SK-N-SH (cell line): Measurements from ENCODE around the gene TAOK1.

Experiments used
- CTCF ChIP-seq: fragments of 200-600 bp; sonication (generic); IDR thresholded peaks from 2 replicates; pipeline ENCODE4 v1.6.1; 2017; ENCODE audit warnings: antibody characterized with exemption, mild to moderate bottlenecking, moderate library complexity
- EP300 ChIP-seq, 2 experiments: IDR thresholded peaks; 2 replicates each; pipeline versions ENCODE4 v1.4.0 to v1.6.1; 2012; ENCODE audit warnings: borderline replicate concordance in 1 of 2, low read depth in 1 of 2, low read length in 1 of 2
- FOXJ3 ChIP-seq: sonication (generic); formaldehyde crosslinking; IDR thresholded peaks from 2 replicates; pipeline ENCODE4 v1.5.1; 2020; ENCODE audit warnings: mild to moderate bottlenecking, missing genetic modification reagents
- NRF1 ChIP-seq: IDR thresholded peaks from 2 replicates; pipeline ENCODE4 v1.6.1; 2012; ENCODE audit warnings: low read depth, mild to moderate bottlenecking, low read length
- POLR2AphosphoS5 ChIP-seq: IDR thresholded peaks from 2 replicates; pipeline ENCODE4 v1.6.1; 2012; ENCODE audit warnings: low read depth, low read length
- RAD21 ChIP-seq: IDR thresholded peaks from 2 replicates; pipeline ENCODE4 v1.6.1; 2012; ENCODE audit warnings: mild to moderate bottlenecking, low read length
- REST ChIP-seq: IDR thresholded peaks from 2 replicates; pipeline ENCODE4 v1.6.1; 2012; ENCODE audit warnings: mild to moderate bottlenecking, low read depth, low read length, moderate library complexity
- TAF1 ChIP-seq: IDR thresholded peaks from 2 replicates; pipeline ENCODE4 v1.6.1; 2012; ENCODE audit warnings: low read depth, mild to moderate bottlenecking, low read length, moderate library complexity, borderline replicate concordance

- TF ChIP-seq CTCF = no peak
- no peak for TF ChIP-seq EP300 (IDR thresholded peaks at IDR 0.05; ENCODE audit: borderline replicate concordance in 1 of 2, low read depth in 1 of 2, low read length in 1 of 2)
- TF ChIP-seq TAF1 = no peak
- TF ChIP-seq RAD21 = no peak
- TF ChIP-seq POLR2AphosphoS5 = no peak
- TF ChIP-seq NRF1 = no peak
- no peak for TF ChIP-seq REST
- no peak for TF ChIP-seq FOXJ3 (CRISPR knock-in tag)
Measured at GRCh38 chr17:29504711-29505110, 114.5 kb downstream of the TAOK1 start.
